Activated T-cell treated with anti-CD3 and anti-CD28 coated beads, Interleukin-2, amount 50 U/mL, for 24 hours (primary cell): ENCODE data around the gene LY6G6C.

Experiments
- DNase-seq: peaks from one replicate; pipeline ENCODE4 v3.0.0-alpha.2; 2020
- H3K27ac Mint-ChIP-seq: 2 replicates; pipeline ENCODE4 v1.8.0; 2020; ENCODE audit warnings: mild to moderate bottlenecking, mixed read lengths
- H3K27me3 Mint-ChIP-seq: 2 replicates; pipeline ENCODE4 v1.8.0; 2020; ENCODE audit warnings: mixed read lengths
- H3K36me3 Mint-ChIP-seq: 2 replicates; pipeline ENCODE4 v1.8.0; 2020; ENCODE audit warnings: low read depth, mixed read lengths
- H3K4me1 Mint-ChIP-seq: 2 replicates; pipeline ENCODE4 v1.8.0; 2020; ENCODE audit warnings: low read depth, mixed read lengths
- H3K4me3 Mint-ChIP-seq: 2 replicates; pipeline ENCODE4 v1.8.0; 2020; ENCODE audit warnings: mild to moderate bottlenecking, moderate library complexity, mixed read lengths
- H3K9me3 Mint-ChIP-seq: 2 replicates; pipeline ENCODE4 v1.8.0; 2020; ENCODE audit warnings: mixed read lengths

LY6G6C gene

GRCh38 chr6:31721351-31722020, at the start of gene LY6G6C:
TSS of gene LY6G6C (minus strand) at chr6:31721746. CDS start at chr6:31721679, 67 bp downstream.
- Mint-ChIP-seq H3K4me3 (no peak within 1 kb of the TSS), H3K9me3 (no peaks in the 10 kb centered on the region), H3K36me3 (no peaks in the 10 kb centered on the region), H3K27me3 (no peaks in the 10 kb centered on the region), H3K4me1 (peaks cover 14% of the 10 kb centered on the region), H3K27ac (no peak within 1 kb of the TSS)
- no peak for DNase-seq

- H3K36me3 Mint-ChIP-seq, result peaks cover 4% of the 10 kb centered on the region
Observed at GRCh38 chr6:31770860-31771259, 49.3 kb upstream of the LY6G6C start.

GRCh38 chr6:31769684-31770371, 48.3 kb upstream of the LY6G6C start:
- Mint-ChIP-seq H3K4me1 (peaks cover 29% of the 10 kb centered on the region), H3K27ac (no peak overlapping the region), H3K36me3 (peaks cover 5% of the 10 kb centered on the region), H3K9me3 (peaks cover 5% of the 10 kb centered on the region), H3K27me3 (no peaks in the 10 kb centered on the region), H3K4me3 (no peak overlapping the region)
- DNase-seq, result peak; percentile 86

More at GRCh38 chr6:31770860-31771259, 49.3 kb upstream of the LY6G6C start:
- Mint-ChIP-seq H3K9me3 (peaks cover 5% of the 10 kb centered on the region), H3K4me1 (peaks cover 36% of the 10 kb centered on the region), H3K27me3 (no peaks in the 10 kb centered on the region), H3K4me3 (no peak overlapping the region), H3K27ac (no peak overlapping the region)
- no peak for DNase-seq

- no peak overlapping the region for H3K4me3 Mint-ChIP-seq
- peaks cover 5% of the 10 kb centered on the region for H3K9me3 Mint-ChIP-seq
- H3K27me3 Mint-ChIP-seq, result no peaks in the 10 kb centered on the region
- DNase-seq, result no peak
- no peak overlapping the region for H3K27ac Mint-ChIP-seq
- H3K4me1 Mint-ChIP-seq, result peaks cover 26% of the 10 kb centered on the region
- peaks cover 16% of the 10 kb centered on the region for H3K36me3 Mint-ChIP-seq
Observed at GRCh38 chr6:31768363-31769257, 47.1 kb upstream of the LY6G6C start.

- Mint-ChIP-seq H3K36me3 (peaks cover 27% of the 10 kb centered on the region), H3K27ac (no peak overlapping the region), H3K4me3 (no peak overlapping the region), H3K9me3 (peaks cover 5% of the 10 kb centered on the region), H3K27me3 (no peaks in the 10 kb centered on the region), H3K4me1 (peaks cover 15% of the 10 kb centered on the region)
- DNase-seq, result no peak
Observed at GRCh38 chr6:31767096-31767645, 45.6 kb upstream of the LY6G6C start.

GRCh38 chr6:31765910-31766794, 44.6 kb upstream of the LY6G6C start:
- H3K4me3 Mint-ChIP-seq, result no peak overlapping the region
- no peak for DNase-seq
- peaks cover 7% of the 10 kb centered on the region for H3K4me1 Mint-ChIP-seq
- no peaks in the 10 kb centered on the region for H3K27me3 Mint-ChIP-seq
- peaks cover 34% of the 10 kb centered on the region for H3K36me3 Mint-ChIP-seq
- peak overlapping the region; percentile 20 for H3K27ac Mint-ChIP-seq
- H3K9me3 Mint-ChIP-seq, result peaks cover under 1% of the 10 kb centered on the region

- Mint-ChIP-seq H3K4me1 (peaks cover 5% of the 10 kb centered on the region), H3K4me3 (no peak overlapping the region), H3K9me3 (no peaks in the 10 kb centered on the region), H3K27ac (no peak overlapping the region), H3K27me3 (no peaks in the 10 kb centered on the region), H3K36me3 (peaks cover 40% of the 10 kb centered on the region)
- no peak for DNase-seq
Observed at GRCh38 chr6:31765559-31765909, 44.0 kb upstream of the LY6G6C start.

- Mint-ChIP-seq H3K4me3 (no peak overlapping the region), H3K9me3 (no peaks in the 10 kb centered on the region), H3K27me3 (no peaks in the 10 kb centered on the region), H3K4me1 (no peaks in the 10 kb centered on the region), H3K36me3 (peaks cover 53% of the 10 kb centered on the region), H3K27ac (no peak overlapping the region)
- no peak for DNase-seq
Observed at GRCh38 chr6:31764198-31764597, 42.7 kb upstream of the LY6G6C start.

GRCh38 chr6:31763619-31763940, 42.0 kb upstream of the LY6G6C start:
- no peaks in the 10 kb centered on the region for H3K27me3 Mint-ChIP-seq

GRCh38 chr6:31762878-31763618, 41.5 kb upstream of the LY6G6C start:
- H3K4me1 Mint-ChIP-seq, result peaks cover 1% of the 10 kb centered on the region
- no peak overlapping the region for H3K4me3 Mint-ChIP-seq
- H3K27me3 Mint-ChIP-seq, result no peaks in the 10 kb centered on the region
- peak overlapping the region; percentile 7 for H3K27ac Mint-ChIP-seq
- no peak for DNase-seq
- peaks cover 65% of the 10 kb centered on the region for H3K36me3 Mint-ChIP-seq
- no peaks in the 10 kb centered on the region for H3K9me3 Mint-ChIP-seq

More at GRCh38 chr6:31763619-31763940, 42.0 kb upstream of the LY6G6C start:
- Mint-ChIP-seq H3K27ac (peak overlapping the region; percentile 7), H3K36me3 (peaks cover 59% of the 10 kb centered on the region), H3K9me3 (no peaks in the 10 kb centered on the region), H3K4me3 (no peak overlapping the region), H3K4me1 (peaks cover 1% of the 10 kb centered on the region)
- DNase-seq, result no peak

GRCh38 chr6:31762356-31762755, 40.8 kb upstream of the LY6G6C start, which contains the start of gene SAPCD1:
TSS of gene SAPCD1 (plus strand) at chr6:31762656. CDS start at chr6:31763055, 399 bp downstream.
- H3K27ac Mint-ChIP-seq, result peak within 1 kb of the TSS; percentile 7
- H3K4me1 Mint-ChIP-seq, result peaks cover 1% of the 10 kb centered on the region
- DNase-seq, result no peak
- H3K36me3 Mint-ChIP-seq, result peaks cover 67% of the 10 kb centered on the region
- no peaks in the 10 kb centered on the region for H3K27me3 Mint-ChIP-seq
- H3K9me3 Mint-ChIP-seq, result no peaks in the 10 kb centered on the region
- no peak within 1 kb of the TSS for H3K4me3 Mint-ChIP-seq

- H3K9me3 Mint-ChIP-seq, result no peaks in the 10 kb centered on the region
- H3K27me3 Mint-ChIP-seq, result no peaks in the 10 kb centered on the region
- DNase-seq, result no peak
- peaks cover 67% of the 10 kb centered on the region for H3K36me3 Mint-ChIP-seq
- no peak overlapping the region for H3K4me3 Mint-ChIP-seq
- H3K27ac Mint-ChIP-seq, result no peak overlapping the region
- H3K4me1 Mint-ChIP-seq, result peaks cover 1% of the 10 kb centered on the region
Observed at GRCh38 chr6:31761343-31761742, 39.8 kb upstream of the LY6G6C start.

- H3K4me3 Mint-ChIP-seq, result no peak overlapping the region
- no peaks in the 10 kb centered on the region for H3K9me3 Mint-ChIP-seq
- H3K4me1 Mint-ChIP-seq, result peaks cover 1% of the 10 kb centered on the region
- H3K27me3 Mint-ChIP-seq, result no peaks in the 10 kb centered on the region
- no peak for DNase-seq
- H3K27ac Mint-ChIP-seq, result no peak overlapping the region
- peaks cover 67% of the 10 kb centered on the region for H3K36me3 Mint-ChIP-seq
Observed at GRCh38 chr6:31760790-31761189, 39.2 kb upstream of the LY6G6C start.
